HG03108 (cell line): Measurements from ENCODE around the gene THBS3.
"Not testable (repeated sequence)": the region's sequence is repeated elsewhere in the genome, so short reads cannot be mapped to it uniquely, and the experiment has no call there.

ENCODE experiments used
- ATAC-seq: cut with Tn5 transposase; IDR thresholded peaks from one replicate; pipeline ENCODE4 v1.9.1; 2021; ENCODE audit warnings: moderate library complexity; ENCODE audit not compliant: unreplicated experiment

THBS3 gene

DNA sequence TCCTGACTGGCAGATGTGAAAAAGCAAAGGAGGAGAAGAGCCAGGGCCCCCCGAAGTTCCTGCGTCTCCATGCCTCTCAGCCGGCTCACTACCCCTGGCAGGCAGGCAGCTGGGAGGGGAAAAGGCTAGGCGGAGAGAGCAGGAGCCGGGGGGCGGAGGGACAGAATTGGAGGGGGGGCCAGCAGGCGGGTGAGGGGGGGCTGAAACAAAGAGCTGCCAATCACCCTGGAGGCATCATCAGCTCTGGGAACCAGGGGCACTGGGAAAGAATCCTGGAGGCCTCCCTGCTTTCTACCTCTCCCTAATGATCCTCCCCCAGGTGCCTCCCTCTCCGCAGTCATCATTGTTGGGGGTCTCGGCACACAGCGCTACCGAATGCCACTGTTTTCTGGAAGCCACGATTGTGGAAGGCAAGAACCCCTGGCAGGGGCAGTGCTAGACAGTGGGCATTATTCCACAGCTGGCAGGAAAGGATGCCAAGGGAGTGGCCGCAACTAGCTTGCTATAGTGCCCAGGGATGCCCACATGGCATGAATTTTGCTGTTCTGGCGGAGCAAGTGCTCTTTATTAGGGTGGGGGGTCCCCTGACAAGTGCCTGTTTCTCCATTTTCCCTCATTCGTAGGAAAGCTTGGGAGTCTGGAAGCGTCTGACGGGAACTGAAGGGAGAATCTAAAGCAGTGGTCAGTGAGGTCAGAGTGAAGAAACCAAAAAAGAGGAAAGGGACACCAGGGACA lies at the start of gene THBS3:
THBS3 (minus strand) TSS at position 92 of the 735 bp plus-strand sequence; CDS start at position 71, 21 bp downstream.
- ATAC-seq: no peak

DNA sequence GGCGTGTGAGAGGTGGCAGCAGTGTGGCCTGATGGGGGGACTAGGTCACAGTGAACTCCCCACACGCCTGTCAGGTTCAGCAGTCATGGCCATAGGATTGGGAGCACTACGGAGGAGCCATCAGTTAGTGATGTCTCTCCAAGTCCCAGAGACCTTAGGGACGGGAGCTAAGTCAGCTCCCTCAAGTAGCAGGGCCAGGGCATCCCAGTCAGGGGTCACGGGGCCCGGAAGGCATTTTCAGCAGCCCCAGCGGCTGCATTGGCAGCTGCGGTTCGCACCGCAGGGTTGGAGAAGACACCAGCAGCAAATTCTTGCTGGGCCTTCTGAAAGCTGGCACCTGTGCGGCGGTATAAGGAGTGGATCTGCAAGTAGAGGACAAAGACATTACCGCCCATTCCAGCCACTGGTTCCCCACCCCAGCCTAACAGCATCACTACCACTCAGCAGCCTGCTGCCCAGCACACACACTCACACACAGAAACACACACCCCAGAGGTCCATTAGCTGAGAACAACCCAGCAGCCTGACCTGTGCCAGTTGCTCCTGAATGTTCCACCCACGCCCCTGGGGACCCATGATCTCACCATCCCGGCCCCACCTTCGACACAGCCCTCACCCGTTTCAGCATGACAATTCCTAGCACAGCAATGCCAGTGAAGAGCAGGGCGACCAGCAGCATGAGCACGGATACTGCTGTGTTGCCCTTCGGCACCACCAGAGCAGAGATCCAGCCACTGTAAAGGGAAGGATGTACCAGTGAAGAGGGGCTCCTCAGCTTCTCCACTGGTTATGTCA lies 48.6 kb upstream of the THBS3 start:
- no peak for ATAC-seq

DNA sequence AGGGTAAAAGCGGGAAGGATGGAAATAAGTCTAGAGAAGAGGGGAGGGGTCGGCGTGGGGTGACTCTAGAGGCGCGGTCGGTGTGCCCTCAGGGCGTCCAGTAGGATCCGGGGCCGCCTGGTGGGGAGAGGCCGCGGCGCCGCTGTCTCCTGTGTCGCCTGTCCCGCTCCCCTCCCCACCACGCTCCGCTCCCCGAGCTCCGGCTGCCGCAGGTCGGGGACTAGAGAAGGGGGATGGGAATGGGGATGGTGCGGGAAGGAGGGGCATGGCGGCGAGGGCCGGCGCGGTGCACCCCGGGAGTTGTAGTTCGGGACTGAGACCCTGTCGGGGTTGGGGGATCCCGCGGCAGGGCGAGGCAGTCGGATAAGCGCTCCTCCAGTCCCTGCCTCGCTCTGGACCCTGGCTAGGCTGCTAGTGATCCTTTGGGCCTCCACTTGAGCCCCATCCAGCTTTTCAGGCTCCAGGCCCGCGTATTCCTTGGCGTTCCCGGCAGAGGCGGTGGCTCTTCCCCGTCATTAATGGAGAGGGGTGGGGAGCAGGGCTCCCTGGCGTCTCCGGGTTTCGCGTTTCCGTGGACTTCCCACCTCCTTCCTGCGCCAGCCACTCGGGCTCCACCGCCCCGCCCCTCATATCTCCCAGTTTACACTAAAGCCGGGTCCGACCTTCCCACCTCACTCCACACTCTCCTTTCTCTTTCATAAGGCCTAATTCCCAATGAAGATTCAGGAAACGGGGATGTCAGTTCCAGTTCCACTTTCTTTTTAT lies 47.7 kb upstream of the THBS3 start, which contains the start of gene ENTREP3:
ENTREP3 (minus strand) TSS at position 241 of the 765 bp plus-strand sequence. CDS start 606 bp downstream, outside the sequence.
- ATAC-seq: peak; percentile 45

DNA sequence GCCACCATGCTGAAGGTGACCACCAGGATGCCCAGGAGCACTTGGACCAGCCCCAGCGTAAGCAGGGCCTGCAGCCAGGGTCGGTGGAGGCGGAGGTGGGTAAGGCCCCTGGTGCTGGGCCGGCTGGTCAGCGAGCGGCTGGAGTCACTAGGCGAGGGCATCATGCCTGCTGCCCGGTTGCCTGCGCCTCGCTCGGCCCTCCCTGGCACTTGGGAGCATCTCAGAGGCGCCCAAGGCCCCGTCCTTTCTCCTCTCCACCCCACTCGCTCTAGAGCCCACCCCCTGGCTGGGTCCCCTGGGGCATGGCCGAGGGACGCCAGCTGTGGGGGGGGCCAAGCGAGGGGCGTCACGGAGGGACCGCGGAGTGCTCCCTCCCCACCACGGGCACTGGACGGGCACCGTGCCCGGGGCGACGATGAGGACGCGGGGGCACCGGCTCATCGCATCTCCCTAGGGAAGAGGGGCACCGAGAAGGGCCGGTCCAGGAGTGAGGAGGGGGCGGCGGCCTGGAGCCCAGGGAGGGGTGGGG lies 47.1 kb upstream of the THBS3 start:
- ATAC-seq: no peak

DNA sequence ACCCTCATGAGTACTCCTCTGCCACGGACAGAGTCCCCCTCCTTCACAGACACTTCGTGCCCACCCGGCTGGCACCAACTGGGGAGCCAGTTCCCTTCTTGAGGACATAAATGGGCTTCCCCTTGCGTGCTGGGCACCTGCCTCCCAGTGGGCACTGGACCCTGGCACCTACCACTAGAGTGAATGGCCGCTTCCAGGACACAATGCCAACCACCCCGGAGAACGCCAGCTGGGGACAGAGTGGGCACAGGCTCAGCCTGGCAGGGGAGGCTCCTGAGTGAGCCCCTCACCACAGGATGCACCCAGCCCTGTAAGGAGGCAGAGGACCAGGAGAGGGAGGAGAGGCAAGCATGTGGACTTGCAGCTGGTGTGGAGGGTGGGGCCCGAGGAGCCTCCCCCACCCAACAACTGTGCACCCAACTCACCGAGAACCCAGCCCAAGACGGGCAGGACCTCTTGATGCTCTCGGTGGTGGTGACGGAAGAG lies 46.6 kb upstream of the THBS3 start:
- ATAC-seq: no peak

DNA sequence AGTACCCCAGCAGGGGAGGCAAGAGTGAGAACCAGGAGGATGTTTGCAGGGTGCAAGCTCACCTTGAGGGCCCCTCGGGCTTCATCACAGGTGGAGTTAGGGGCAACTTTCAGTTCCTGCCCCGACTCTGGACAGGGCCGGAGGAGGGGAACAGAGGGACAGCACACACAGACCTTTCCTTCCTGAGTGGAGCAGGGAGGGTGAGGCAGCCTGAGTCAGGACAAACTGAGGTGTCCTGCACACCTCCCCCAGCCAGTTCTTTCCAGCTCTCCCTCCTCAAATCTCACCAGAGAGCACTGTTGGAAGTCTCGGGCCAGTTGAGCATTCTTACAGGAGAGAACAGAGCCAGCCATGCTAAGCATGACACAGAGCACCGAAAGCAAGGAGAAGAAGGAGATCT lies 46.1 kb upstream of the THBS3 start:
- no peak for ATAC-seq

DNA sequence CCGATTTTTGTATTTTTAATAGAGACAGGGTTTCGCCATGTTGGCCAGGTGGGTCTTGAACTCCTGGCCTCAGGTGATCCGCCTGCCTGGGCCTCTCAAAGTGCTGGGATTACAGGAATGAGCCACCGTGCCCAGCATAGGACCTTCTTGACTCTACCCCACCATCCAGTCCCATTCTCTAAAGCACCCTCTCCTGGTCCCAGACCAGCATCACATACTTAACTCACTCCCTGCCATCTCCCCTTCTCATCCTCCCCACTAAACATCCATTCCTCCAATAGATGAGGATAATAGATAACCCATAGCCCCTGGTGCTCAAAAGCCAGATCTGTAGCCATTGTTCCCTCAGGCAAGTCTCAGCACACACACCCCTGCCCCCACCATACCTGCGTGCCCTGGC lies 45.5 kb upstream of the THBS3 start:
- no peak for ATAC-seq

DNA sequence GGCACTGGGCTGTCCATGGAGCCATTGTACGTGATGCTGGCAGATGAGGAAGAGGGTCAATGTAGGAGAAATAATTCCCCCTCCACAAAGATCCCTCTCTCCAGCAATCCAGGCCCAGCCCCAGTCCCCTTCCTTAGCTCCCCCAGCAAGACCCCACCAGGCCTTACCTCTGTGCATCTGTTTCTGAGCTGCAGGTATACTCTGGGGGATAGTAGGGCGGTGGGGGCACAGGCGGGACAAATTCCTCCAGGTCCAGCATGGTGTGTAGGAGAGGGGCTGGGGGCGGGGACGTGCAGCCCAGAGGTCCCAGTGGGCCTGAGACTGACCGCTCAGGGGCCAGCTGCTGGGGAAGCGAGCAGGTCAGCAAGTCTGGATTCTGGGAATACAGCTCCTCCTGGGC lies 43.9 kb upstream of the THBS3 start:
- ATAC-seq: no peak

DNA sequence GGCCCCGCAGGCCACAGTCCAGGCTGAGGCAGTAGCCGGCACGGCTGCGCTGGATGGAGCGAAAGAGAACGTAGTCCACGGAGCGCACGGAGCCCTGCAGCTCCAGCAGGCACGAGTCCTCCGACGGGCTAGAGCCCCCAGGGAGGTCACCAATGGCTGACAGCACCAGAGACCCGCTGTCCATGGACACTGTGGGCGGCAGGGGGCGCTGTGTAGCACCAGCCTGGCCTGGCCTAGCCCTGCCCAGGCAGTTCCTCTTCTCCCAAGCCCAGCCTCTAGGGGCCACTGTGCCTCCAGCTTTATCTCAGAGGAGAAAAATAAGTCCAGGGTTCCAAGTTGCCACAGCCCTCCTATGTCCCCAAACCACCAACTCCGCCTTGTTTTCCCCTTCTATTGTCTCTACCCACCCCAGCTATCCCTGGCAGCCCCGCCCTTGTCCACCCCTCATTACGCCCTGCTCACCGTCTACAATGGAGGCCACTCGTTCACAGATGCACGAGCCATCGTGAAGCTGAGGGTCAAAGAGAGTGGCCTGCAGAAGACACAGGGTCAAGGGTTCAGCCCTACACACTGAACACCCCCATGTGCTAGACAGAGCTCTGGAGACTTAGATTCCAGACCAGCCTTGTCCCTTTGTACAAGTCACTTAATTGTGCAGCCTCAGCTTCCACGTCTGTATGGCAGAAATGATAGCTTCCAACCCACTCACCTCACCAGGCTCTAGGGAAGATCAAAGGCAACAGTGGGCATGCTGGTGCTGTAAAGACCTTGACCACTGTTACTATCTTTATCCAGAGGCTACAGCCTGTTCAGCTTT lies 43.1 kb upstream of the THBS3 start:
- ATAC-seq: peak; percentile 85

DNA sequence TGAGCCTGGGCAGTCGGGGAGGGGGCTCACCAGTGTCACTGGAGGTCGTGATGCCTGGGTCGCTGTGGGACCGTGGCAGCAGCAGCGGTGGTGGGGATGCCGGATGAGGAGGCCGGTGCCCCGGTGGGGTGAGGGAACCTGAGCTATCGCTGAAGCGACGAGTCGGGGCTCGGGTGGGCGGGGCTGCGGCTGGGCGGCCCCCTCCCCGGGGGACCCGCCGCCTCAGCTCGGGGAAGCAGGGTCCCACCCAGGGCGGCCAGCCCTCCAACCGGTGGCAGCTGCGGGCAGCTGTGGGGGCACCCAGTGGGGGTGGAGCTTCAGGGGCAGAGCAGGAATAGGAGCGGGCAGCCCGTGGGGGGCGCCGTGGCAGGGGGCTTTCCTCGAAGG lies 42.5 kb upstream of the THBS3 start:
- ATAC-seq: peak; percentile 5

DNA sequence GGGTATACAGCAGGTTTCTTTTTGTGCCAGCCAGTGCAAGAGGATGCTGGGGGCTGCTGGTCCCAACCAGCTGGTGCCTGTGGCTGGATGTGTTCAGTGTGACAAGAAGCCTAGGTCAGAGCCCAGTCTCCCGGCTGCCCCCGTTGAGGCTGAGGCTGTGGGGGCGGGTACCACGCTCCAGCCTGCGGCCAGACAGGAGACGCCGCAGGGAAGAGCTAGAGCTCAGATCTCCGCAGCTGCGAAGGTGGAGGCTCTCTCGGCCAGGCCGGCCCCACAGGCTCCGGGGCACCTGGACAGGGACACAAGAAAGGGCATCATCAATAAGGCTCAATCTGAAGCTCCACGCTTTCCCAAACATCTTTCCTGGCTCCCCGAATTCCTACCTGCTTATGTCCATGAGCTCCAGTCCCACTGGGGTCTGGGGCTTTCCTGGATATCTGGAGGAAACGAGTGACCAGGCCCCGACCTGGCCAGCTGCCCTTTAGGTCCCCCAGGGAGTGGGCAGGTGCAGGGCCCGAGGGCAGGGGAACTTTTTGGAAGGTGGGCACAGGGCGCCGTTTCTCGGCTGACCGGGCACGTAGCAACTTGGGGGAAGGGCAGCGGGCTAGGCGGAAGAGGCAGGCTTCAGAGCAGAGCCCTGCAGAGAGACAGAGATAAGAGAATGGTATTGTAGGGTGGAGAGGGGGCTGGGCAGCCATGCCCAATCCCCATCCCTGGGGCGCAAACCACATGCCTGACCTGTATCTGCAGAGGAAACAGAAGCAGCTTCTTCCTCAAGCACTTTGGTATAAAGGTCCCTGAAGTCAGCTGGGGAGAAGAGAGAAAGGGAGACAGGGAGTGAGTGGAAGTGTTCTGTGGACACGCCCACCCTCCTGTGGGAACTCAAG lies 40.2 kb upstream of the THBS3 start:
- ATAC-seq: no peak

DNA sequence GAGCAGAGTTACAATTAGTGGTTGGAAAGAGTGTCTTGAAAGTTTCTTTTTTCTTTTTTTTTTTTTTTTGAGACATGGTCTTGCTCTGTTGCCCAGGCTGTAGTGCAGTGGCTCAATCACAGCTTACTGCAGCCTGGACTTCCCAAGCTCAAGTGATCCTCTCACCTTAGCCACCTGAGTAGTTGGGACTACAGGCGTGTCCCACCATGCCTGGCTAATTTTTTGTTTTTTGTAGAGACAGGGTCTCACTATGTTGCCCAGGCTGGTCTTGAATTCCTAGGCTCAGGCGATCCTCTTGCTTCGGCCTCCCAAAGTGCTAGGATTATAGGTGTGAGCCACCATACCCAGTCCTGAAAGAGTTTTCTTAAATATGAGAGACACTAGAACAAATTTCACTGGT lies 39.1 kb upstream of the THBS3 start:
- not testable (repeated sequence) for ATAC-seq

DNA sequence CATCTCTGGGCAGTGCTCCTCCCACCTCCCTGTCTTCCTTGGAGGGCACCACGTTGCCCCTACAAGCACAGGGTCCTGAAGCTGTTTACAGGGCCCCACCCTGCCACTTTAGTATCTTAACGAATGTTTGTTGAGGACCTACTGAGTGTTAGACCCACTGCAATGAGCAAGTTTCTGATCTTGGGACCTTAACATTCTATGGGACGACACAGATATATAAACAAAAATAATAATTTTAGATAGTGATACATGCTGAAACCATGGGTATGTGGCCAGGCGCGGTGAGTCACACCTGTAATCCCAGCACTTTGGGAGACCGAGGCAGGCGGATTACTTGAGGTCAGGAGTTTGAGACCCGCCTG lies 37.4 kb upstream of the THBS3 start:
- no peak for ATAC-seq

DNA sequence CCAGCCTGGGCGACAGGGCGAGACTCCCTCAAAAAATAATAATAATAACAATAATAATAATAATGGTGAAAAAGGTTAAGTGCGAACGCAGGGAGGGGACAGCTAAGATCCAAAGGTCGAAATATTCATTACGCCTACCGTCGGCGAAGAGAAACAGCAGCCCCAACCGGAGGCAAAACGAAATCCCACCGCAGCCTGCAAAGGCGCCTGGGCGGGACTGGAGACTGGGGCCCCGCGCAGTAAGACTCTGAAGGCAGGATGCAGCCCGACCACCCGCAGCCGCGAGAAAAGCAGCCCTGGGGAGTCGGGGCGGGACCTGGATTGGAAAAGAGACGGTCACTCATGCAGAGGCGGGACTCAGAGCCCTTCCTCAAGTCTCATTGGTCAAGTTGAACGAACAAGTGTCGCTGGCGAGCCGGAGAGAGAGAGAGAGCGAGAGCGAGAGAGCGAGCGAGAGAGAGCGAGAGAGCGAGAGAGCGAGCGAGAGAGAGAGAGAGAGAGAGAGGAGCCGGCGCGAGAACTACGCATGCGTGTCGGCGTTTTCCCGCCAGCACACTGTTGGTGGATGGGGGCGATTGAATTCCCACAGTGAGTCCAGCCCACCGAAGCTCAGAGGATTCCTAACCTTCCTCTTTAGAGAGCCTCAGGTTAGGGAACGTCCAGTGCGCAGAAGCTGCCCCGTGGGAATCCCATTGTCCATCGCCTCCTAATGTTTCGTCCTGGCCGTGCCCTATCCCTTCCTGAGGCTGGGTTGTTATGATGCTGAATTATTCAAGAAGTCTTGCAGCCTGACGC lies 36.9 kb upstream of the THBS3 start:
- peak; percentile 90 for ATAC-seq

DNA sequence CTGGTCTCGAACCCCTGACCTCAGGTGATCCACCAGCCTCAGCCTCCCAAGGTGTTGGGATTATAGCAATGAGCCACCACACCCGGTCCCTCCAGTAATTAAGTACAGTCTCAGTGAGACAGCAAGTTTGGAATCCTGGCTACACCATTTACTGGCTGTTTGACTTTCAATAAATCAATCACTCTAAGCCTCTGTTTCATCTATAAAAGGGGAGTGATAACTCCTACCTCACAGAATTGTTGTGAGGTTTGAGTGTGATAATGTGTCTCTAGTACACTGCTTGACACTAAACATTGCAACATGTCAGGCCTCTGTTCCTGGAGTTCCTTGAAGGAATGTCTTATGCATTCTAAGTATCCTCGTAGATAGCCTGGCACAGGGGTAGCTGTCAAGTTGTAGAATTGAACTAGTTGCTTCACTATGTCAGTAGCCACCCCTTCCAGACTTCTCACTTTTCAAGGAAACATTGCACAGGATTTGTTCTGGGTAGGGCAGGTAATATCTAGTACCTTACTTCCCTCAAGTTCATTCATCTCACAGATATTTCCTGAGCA lies 35.2 kb upstream of the THBS3 start:
- ATAC-seq: no peak

DNA sequence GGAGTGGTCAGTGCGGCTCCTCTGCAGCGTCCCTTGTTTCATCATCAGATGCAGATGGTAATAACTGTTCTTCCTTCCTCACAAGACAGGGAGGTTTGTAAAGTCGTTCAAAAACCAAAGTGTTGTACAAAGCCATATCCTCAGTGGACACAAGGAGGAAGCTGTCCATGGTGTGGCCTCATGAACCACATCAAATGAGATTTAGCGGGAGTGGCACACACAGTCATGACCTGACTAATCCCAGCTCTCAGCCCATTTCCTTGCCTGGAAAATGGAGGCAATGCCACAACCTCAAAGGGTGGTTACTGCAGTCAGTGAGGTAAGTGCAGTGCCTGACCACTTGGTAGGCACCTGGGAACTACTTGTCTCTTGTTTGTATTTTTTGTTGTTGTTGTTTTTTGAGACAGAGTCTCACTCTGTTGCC lies 34.2 kb upstream of the THBS3 start:
- no peak for ATAC-seq

DNA sequence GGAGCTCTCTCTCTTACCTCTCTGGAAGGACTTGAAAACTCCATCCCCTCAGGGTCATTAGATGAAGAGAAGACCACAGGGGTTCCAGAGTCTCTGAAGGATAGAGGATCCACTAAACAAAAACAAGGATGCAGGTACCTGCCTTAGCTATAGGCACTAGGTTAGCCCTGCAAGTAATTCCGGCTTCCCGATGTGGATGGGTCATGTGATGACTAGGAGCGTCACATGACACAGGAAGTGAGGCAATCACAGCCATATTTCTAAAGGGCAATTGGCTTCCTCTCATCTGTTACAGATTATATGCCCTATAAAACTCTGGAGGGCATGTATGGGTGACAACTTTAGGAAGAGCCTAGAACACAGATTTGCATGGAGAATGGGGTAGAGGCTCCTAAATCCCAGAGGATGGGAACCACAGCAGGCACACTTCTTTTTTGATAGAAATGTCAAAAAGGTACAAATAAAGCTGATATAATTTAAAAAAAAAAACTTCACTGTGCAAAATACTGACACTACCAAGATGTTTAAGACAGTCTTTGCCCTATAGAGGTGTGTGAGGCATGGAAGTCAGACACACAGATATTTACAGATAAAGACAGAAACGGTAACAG lies 33.5 kb upstream of the THBS3 start:
- ATAC-seq: no peak

DNA sequence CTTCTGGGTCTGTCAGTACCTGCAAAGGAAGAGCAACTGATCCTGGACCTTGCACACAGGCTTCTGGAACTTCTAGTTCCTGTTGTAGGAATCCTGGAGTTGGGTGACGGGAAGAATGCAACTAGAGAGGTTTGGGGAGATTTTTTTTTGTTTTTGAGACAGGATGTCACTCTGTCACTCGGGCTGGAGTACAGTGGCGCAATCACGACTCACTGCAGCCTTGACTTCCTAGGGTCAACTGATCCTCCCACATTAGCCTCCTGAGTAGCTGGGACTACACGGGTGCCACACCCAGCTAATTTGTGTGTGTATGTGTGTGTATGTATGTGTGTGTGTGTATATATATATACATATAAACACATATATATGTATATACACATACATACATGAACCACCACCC lies 28.8 kb upstream of the THBS3 start:
- no peak for ATAC-seq
